ENCODE results near the gene TNFRSF25.
A peak's percentile ranks its signal among the peaks of the same experiment; 100 is the strongest.
"Not testable (repeated sequence)": the region's sequence is repeated elsewhere in the genome, so short reads cannot be mapped to it uniquely, and the experiment has no call there.

TNFRSF25 gene

GRCh38 chr1:6435547-6435946, 30.4 kb downstream of the TNFRSF25 start:
- no peak for DNase-seq (ENCODE audit: low read depth)

- DNase-seq (ENCODE audit: low read depth): no peak
These were observed 30.8 kb downstream of the TNFRSF25 start for GRCh38 chr1:6435129-6435528.

GRCh38 chr1:6434186-6434585, 31.8 kb downstream of the TNFRSF25 start:
- no peak for DNase-seq (ENCODE audit: low read depth)

GRCh38 chr1:6431645-6432579, 34.1 kb downstream of the TNFRSF25 start:
- not testable (repeated sequence) for DNase-seq (ENCODE audit: low read depth)

- DNase-seq (ENCODE audit: low read depth): not testable (repeated sequence)
These were observed 36.1 kb downstream of the TNFRSF25 start for GRCh38 chr1:6429660-6430411.

GRCh38 chr1:6428453-6428852, 37.5 kb downstream of the TNFRSF25 start:
- DNase-seq (ENCODE audit: low read depth): not testable (repeated sequence)

- DNase-seq (ENCODE audit: low read depth): no peak
These were observed 38.3 kb downstream of the TNFRSF25 start for GRCh38 chr1:6427441-6428390.

GRCh38 chr1:6426972-6427350, 39.0 kb downstream of the TNFRSF25 start:
- DNase-seq (ENCODE audit: low read depth): no peak

GRCh38 chr1:6426277-6426971, 39.5 kb downstream of the TNFRSF25 start:
- DNase-seq (ENCODE audit: low read depth): no peak

GRCh38 chr1:6425658-6426057, 40.3 kb downstream of the TNFRSF25 start:
- no peak for DNase-seq (ENCODE audit: low read depth)

- DNase-seq (ENCODE audit: low read depth): no peak
These were observed 41.1 kb downstream of the TNFRSF25 start, which contains the start of gene ESPN for GRCh38 chr1:6424619-6425593. ESPN (plus strand) TSS chr1:6424776; CDS start chr1:6424956, 180 bp downstream.

- DNase-seq (ENCODE audit: low read depth): no peak
These were observed 41.9 kb downstream of the TNFRSF25 start for GRCh38 chr1:6424000-6424565.

GRCh38 chr1:6423321-6423999, 42.5 kb downstream of the TNFRSF25 start:
- peak; percentile 69 for DNase-seq (ENCODE audit: low read depth)

GRCh38 chr1:6421266-6421665, 44.7 kb downstream of the TNFRSF25 start:
- no peak for DNase-seq (ENCODE audit: low read depth)

- no peak for DNase-seq (ENCODE audit: low read depth)
These were observed 45.4 kb downstream of the TNFRSF25 start for GRCh38 chr1:6420454-6421042.

- no peak for DNase-seq (ENCODE audit: low read depth)
These were observed 46.0 kb downstream of the TNFRSF25 start, which contains the start of gene HES2 for GRCh38 chr1:6419804-6420453. HES2 (minus strand) TSS chr1:6419919; CDS start chr1:6419820, 99 bp downstream.

GRCh38 chr1:6419397-6419803, 46.6 kb downstream of the TNFRSF25 start:
- DNase-seq (ENCODE audit: low read depth): no peak
